Inflammatory macrophage (primary cell): Measurements from ENCODE around the gene TYW1.
A peak's percentile ranks its signal among the peaks of the same experiment; 100 is the strongest.
"Not testable (repeated sequence)": the region's sequence is repeated elsewhere in the genome, so short reads cannot be mapped to it uniquely, and the experiment has no call there.

ENCODE experiments used
- DNase-seq, 2 donors: peaks; one replicate each; pipeline ENCODE4 v3.0.0-alpha.2; 2020 to 2022

TYW1 gene

GRCh38 chr7:67192123-67192702, 195.6 kb downstream of the TYW1 start:
- DNase-seq = not testable (repeated sequence)

- DNase-seq = not testable (repeated sequence)
These were observed 196.4 kb downstream of the TYW1 start for GRCh38 chr7:67192889-67193613.

GRCh38 chr7:67196176-67196575, 199.5 kb downstream of the TYW1 start:
- not testable (repeated sequence) for DNase-seq

- not testable (repeated sequence) for DNase-seq
These were observed 202.4 kb downstream of the TYW1 start for GRCh38 chr7:67198865-67199526.

DNA sequence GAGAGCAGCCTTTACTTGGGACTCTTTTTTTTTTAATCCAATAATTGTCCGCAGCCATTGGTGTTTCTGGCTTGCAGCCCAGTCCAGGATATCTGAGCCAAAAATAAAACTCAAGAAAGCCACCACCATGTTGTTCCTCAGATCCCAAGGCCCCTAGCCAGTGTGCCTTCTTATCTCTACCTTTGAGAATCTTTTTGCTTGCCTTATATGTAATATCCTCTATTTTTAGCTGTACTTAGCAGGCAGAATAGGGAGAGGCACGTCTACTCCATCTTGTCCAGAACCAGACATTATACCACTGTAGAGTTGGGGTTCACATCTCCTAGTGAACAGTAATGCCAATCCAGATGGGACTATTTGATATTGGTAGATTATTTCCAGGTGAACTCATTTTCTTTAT, 209.1 kb downstream of the TYW1 start:
- not testable (repeated sequence) for DNase-seq

DNA sequence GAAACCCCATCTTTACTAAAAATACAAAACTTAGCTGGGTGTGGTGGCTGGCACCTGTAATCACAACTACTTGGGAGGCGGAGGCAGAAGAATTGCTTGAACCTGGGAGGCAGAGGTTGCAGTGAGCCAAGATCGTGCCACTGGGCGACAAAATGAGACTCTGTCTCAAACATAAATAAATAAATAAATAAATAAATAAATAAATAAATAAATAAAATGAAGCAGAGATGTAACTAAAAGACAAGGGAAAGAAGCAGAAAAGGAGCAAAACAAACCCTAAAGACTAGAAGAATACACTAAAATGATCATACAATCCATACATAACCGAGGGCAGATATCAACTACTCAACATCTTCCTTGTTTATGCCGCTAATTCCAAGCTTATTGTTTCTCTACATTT, 209.8 kb downstream of the TYW1 start:
- no peak for DNase-seq

DNA sequence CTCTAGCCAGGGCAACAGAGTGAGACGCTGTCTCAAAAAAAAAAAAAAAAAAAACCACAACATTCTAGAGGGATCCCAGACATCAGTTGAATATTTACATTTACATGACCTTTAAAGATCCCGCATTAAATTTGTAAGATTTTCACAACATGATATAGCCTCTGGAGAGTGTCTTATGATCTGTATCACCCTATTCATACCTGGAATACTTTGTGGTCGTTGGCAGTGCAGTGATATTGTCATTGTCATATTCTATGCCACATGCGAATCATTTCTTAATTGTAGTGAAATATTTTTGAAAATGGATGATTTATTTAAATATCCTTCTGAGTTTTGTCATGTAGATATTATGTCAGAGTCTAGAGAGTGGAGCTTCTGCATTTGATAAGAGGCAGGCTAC, 212.0 kb downstream of the TYW1 start:
- not testable (repeated sequence) for DNase-seq

DNA sequence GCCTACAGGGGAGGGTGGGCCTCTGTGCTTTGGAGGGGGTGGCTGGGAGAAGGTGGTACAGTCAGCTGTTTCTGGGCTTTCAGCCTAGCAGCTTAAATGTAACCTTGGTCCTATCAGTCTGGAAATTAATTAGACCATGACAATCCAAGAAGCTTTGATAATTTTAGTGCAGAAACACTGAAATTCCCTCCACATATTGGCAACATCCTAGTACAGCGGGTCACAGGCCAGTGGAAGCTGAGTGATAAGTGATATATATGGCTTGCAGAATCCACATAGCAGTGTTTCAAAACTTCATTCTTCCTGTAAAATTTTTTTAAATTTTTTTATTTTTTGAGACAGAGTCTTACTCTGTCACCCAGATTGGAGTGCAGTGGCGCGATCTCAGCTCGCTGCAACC, 212.6 kb downstream of the TYW1 start:
- no peak for DNase-seq

- no peak for DNase-seq
These were observed 213.9 kb downstream of the TYW1 start for GRCh38 chr7:67210567-67210966.

GRCh38 chr7:67211650-67212330, 215.2 kb downstream of the TYW1 start:
- DNase-seq = peak in 1 of 2 donors; percentile 6

DNA sequence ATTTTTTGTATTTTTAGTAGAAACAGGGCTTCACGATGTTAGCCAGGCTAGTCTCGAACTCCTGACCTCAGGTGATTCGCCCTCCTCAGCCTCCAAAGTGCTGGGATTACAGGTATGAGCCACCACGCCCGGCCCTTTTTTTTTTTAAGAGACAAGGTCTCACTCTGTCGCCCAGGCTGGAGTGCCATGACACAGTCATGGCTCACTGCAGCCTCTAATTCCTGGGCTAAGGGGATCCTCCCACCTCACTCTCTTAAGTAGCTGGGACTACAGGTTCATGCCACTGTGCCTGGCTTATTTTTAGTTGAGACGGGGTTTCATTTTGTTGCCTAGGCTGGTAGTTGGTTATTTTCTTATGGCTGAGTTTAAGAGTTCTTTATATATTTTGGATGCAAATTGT, 216.4 kb downstream of the TYW1 start:
- DNase-seq = not testable (repeated sequence)

- DNase-seq = not testable (repeated sequence)
These were observed 226.9 kb downstream of the TYW1 start for GRCh38 chr7:67223551-67223950.

DNA sequence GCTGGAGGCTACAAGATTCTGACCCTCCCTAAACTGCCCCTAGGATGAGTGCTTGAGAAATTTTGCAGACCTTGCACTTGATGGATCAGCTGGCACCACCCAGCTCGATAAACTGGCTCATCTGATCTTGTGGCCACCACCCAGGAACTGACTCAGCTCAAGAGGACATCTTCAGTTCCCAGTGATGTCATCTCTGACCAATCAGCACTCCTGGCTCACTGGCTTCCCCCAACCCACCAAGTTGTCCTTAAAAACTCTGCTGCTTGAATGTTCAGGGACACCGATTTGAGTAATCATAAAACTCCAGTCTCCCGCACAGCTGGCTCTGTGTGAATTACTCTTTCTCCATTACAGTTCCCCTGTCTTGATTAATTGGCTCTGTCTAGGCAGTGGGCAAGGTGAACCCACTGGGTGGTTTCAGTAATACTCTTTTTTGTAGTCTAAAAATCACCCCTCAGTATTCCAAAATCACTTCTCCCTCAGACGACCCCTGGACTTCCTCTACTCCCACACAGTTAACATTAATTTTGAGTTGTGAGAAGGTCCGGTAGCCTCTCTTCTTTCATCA, 229.8 kb downstream of the TYW1 start:
- DNase-seq = peak; percentile 41 to 51

- not testable (repeated sequence) for DNase-seq
These were observed 230.3 kb downstream of the TYW1 start for GRCh38 chr7:67226967-67227366.

- not testable (repeated sequence) for DNase-seq
These were observed 232.4 kb downstream of the TYW1 start for GRCh38 chr7:67229018-67229417.

GRCh38 chr7:67230029-67230428, 233.4 kb downstream of the TYW1 start:
- not testable (repeated sequence) for DNase-seq

- DNase-seq = not testable (repeated sequence)
These were observed 236.9 kb downstream of the TYW1 start for GRCh38 chr7:67233506-67233905.

GRCh38 chr7:67236216-67236615, 239.6 kb downstream of the TYW1 start:
- DNase-seq = not testable (repeated sequence)

GRCh38 chr7:67242871-67243270, 246.2 kb downstream of the TYW1 start:
- not testable (repeated sequence) for DNase-seq

GRCh38 chr7:67248364-67248763, 251.7 kb downstream of the TYW1 start:
- not testable (repeated sequence) for DNase-seq

DNA sequence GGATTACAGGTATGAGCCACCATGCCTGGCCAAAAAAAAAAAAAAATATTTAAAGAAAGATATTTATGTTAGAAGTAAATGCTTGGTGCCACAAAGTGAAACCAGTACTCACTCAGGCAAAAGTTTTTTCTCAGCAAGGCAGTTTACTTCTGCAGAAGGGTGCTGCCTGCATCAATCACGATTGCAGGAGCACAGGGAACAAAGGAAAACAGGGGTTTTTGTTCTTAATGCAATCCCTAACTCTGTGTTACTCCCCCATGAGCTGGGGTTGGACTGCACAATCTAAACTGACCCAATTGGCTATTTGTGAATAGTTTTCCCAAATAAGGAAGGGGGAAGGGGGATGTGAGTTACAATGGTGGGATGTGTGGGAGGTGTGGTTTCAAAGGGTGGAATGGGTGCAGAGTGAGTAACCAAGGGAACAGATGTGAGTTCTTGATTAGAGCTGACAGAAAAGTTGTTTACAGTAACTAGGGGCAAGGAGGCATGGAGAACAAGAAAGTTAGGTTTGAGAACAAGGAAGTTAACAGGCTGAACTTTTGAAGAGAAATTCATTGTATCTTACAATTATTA, 255.4 kb downstream of the TYW1 start:
- no peak for DNase-seq

GRCh38 chr7:67255076-67255475, 258.4 kb downstream of the TYW1 start:
- not testable (repeated sequence) for DNase-seq
